Caco-2 (cell line): ENCODE measurements around the gene ZNF429. TPM values are rescaled to one million over a fixed set of nuclear protein-coding genes. Genes with fewer than 3 reads are reported as not detected.
"Not testable (repeated sequence)": the region's sequence is repeated elsewhere in the genome, so short reads cannot be mapped to it uniquely, and the experiment has no call there.

ENCODE experiments used
- BruUV-seq: library from RNA; stranded (reverse); fragments of 400-500 nt; replicated peaks from 2 replicates; lab custom pipeline; 2021; lab: Mats Ljungman, UMichigan
- CTCF ChIA-PET: fragments of 300-600 bp; sonication (Branson Sonifier 250); formaldehyde crosslinking; loops from one replicate; lab custom pipeline; 2022; ENCODE audit warnings: antibody characterized with exemption; lab: Charles Lee
- POLR2A ChIA-PET: fragments of 300-600 bp; sonication (Branson Sonifier 250); formaldehyde crosslinking; loops from one replicate; lab custom pipeline; 2022; ENCODE audit warnings: antibody characterized with exemption; lab: Charles Lee
- DNase-seq, 2 experiments: peaks; one replicate each; pipeline versions ENCODE4 v3.0.0 to v3.0.0-alpha.2; 2020 to 2022
- H3K27me3 ChIP-seq: replicated peaks from 2 replicates; pipeline ENCODE4 v1.6.0; 2011; ENCODE audit warnings: low read length; ENCODE audit not compliant: control insufficient read depth, insufficient read depth
- H3K36me3 ChIP-seq: 2 replicates; pipeline ENCODE4 v1.5.1; 2011; ENCODE audit warnings: low read length; ENCODE audit not compliant: control insufficient read depth, insufficient read depth
- H3K4me1 ChIP-seq: fragments of 250-450 bp; sonication (Bioruptor Pico); 2 replicates; pipeline ENCODE4 v1.5.1; 2020; ENCODE audit warnings: mild to moderate bottlenecking
- H3K4me3 ChIP-seq: 2 replicates; pipeline ENCODE4 v1.5.1; 2011; ENCODE audit warnings: low read depth, mild to moderate bottlenecking, control low read depth, low read length
- H3K9me3 ChIP-seq: fragments of 250-450 bp; sonication (Bioruptor Pico); 2 replicates; pipeline ENCODE4 v1.5.1; 2020; ENCODE audit warnings: mild to moderate bottlenecking, moderate library complexity
- H3K27ac Mint-ChIP-seq: one replicate; pipeline ENCODE4 v1.8.0; 2022; ENCODE audit warnings: mixed read lengths; ENCODE audit not compliant: unreplicated experiment
- H3K27me3 Mint-ChIP-seq: one replicate; pipeline ENCODE4 v1.8.0; 2022; ENCODE audit warnings: mixed read lengths; ENCODE audit not compliant: insufficient read depth, unreplicated experiment
- H3K36me3 Mint-ChIP-seq: one replicate; pipeline ENCODE4 v1.8.0; 2022; ENCODE audit warnings: mild to moderate bottlenecking, mixed read lengths; ENCODE audit not compliant: insufficient read depth, unreplicated experiment
- H3K4me1 Mint-ChIP-seq: one replicate; pipeline ENCODE4 v1.8.0; 2022; ENCODE audit warnings: low read depth, mixed read lengths; ENCODE audit not compliant: unreplicated experiment
- H3K4me3 Mint-ChIP-seq: one replicate; pipeline ENCODE4 v1.8.0; 2022; ENCODE audit warnings: mild to moderate bottlenecking, moderate library complexity, mixed read lengths; ENCODE audit not compliant: unreplicated experiment
- H3K9me3 Mint-ChIP-seq: one replicate; pipeline ENCODE4 v1.8.0; 2022; ENCODE audit warnings: mixed read lengths; ENCODE audit not compliant: unreplicated experiment
- CTCF ChIP-seq, 2 experiments: fragments of 200-600 bp in 1 of 2; IDR thresholded peaks; 1 replicate in 1 of 2; 2 replicates in 1 of 2; pipeline versions ENCODE4 v1.5.1 to v1.8.0; 2011 to 2022; ENCODE audit warnings: antibody characterized with exemption in 1 of 2, control low read depth in 1 of 2, inconsistent platforms in 1 of 2, low read depth in 1 of 2, low read length in 1 of 2, mild to moderate bottlenecking in 1 of 2, moderate library complexity in 1 of 2; ENCODE audit not compliant: insufficient read depth in 1 of 2, severe bottlenecking in 1 of 2, unreplicated experiment in 1 of 2
- intact Hi-C: fragments of 100-400 bp; cut with micrococcal nuclease; formaldehyde crosslinking; loops from one replicate; pipeline ENCODE4 v1.10.0; 2022; ENCODE audit not compliant: unreplicated experiment
- total RNA-seq: library from RNA; stranded (reverse); gene quantifications from 2 replicates; pipeline ENCODE4 v1.2.3, GENCODE V29; 2022

Gene ZNF429
- total RNA-seq, 1 experiment from 2014 or later: 0.29 TPM

- POLR2A ChIA-PET: no interaction called here
- no peak for TF ChIP-seq CTCF (IDR thresholded peaks at IDR 0.05; ENCODE audit: insufficient read depth in 1 of 2, low read depth in 1 of 2, low read length in 1 of 2, severe bottlenecking in 1 of 2, unreplicated experiment in 1 of 2)
- H3K4me1 ChIP-seq: no peaks in the 10 kb centered on the region
- peaks cover 20% of the 10 kb centered on the region for H3K9me3 Mint-ChIP-seq
- no peaks in the 10 kb centered on the region for H3K27me3 ChIP-seq
- H3K36me3 Mint-ChIP-seq: no peaks in the 10 kb centered on the region
- no peaks in the 10 kb centered on the region for H3K27me3 Mint-ChIP-seq
- CTCF ChIA-PET: no interaction called here
- BruUV-seq: no TSS peak
- H3K4me3 ChIP-seq: no peak overlapping the region
- H3K9me3 ChIP-seq: no peaks in the 10 kb centered on the region
- no peak overlapping the region for H3K27ac Mint-ChIP-seq
- H3K4me1 Mint-ChIP-seq: no peaks in the 10 kb centered on the region
- intact Hi-C loops: no loop called here
- DNase-seq: no peak
- H3K36me3 ChIP-seq: no peaks in the 10 kb centered on the region
- no peak overlapping the region for H3K4me3 Mint-ChIP-seq
Measured at GRCh38 chr19:21595185-21595584, 89.8 kb downstream of the ZNF429 start.

- Histone ChIP-seq H3K36me3 (no peaks in the 10 kb centered on the region), H3K9me3 (no peaks in the 10 kb centered on the region), H3K4me3 (no peak overlapping the region), H3K27me3 (no peaks in the 10 kb centered on the region), H3K4me1 (no peaks in the 10 kb centered on the region)
- Mint-ChIP-seq H3K27ac (no peak overlapping the region), H3K9me3 (peaks cover 36% of the 10 kb centered on the region), H3K27me3 (no peaks in the 10 kb centered on the region), H3K4me1 (no peaks in the 10 kb centered on the region), H3K36me3 (no peaks in the 10 kb centered on the region), H3K4me3 (no peak overlapping the region)
- BruUV-seq: no TSS peak
- intact Hi-C loops: no loop called here
- CTCF ChIA-PET: no interaction called here
- POLR2A ChIA-PET: no interaction called here
- DNase-seq: no peak
- TF ChIP-seq CTCF (IDR thresholded peaks at IDR 0.05; ENCODE audit: insufficient read depth in 1 of 2, low read depth in 1 of 2, low read length in 1 of 2, severe bottlenecking in 1 of 2, unreplicated experiment in 1 of 2): no peak
Measured at GRCh38 chr19:21602082-21602658, 96.8 kb downstream of the ZNF429 start.

DNA sequence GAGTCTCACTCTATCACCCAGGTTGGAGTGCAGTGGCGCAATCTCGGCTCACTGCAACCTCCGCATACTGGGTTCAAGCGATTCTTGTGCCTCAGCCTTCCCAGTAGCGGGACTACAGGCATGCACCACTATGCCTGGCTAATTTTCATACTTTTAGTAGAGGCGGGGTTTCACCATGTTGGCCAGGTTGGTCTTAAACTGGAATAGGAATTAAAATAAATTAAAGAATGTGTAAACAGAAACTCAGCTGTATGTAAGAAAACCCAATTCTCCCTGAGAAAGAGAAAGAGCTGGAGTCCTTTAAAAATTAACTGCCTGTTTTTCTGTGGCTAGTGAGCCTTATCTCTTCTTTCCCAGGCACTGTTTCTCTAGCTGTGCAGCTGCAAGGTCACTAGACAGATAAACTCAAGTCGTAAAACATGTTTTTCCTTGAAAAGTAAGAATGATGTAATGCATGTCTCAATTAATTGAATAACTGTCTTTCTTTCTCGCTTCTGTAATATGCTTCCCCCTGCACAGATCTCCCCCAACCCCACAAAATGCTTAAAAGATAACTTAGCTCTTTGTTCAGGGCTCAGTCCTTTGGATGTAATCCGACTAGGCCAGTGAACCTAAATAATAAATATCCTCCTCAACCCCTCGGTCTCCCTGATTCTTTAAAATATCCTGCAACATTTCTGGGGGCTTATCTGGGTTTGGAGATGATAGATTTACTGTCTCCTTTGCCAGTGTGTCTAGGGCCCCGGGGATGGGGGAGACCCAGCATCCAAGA lies 97.4 kb downstream of the ZNF429 start:
- CTCF ChIA-PET, DNase-seq, BruUV-seq: not testable (repeated sequence)

More for the DNA sequence above, 97.4 kb downstream of the ZNF429 start:
- H3K9me3 ChIP-seq, H3K4me3 Mint-ChIP-seq, H3K4me3 ChIP-seq, H3K36me3 Mint-ChIP-seq, H3K27me3 ChIP-seq, POLR2A ChIA-PET, H3K27ac Mint-ChIP-seq, H3K36me3 ChIP-seq, intact Hi-C loops, H3K27me3 Mint-ChIP-seq, H3K4me1 Mint-ChIP-seq, H3K4me1 ChIP-seq: not testable (repeated sequence)
- peaks cover 36% of the 10 kb centered on the region for H3K9me3 Mint-ChIP-seq
